ENCODE results near the gene OR2A25.
"Not testable (repeated sequence)": the region's sequence is repeated elsewhere in the genome, so short reads cannot be mapped to it uniquely, and the experiment has no call there.

OR2A25 gene

DNA sequence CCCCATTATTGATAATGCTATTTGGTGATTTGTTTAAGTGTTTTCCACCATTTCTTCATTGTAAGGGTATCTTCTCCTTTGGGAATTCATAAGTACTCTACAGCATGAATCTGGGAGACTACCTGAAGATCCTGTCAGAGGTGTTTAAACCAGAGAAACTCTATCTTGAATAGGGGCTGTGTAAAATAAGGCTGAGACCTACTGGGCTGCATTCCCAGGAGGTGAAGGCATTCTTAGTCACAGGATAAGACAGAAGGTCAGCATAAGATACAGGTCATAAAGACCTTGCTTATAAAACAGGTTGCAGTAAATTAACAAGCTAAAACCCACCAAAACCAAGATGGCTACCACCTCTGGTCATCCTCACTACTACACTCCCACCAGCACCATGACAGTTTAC lies 34.2 kb upstream of the OR2A25 start:
- H3K4me3 ChIP-seq (ENCODE audit: low read length), result no peak overlapping the region
- no peaks in the 10 kb centered on the region for H3K36me3 ChIP-seq (ENCODE audit: control insufficient read depth, low read depth, low read length)
- H3K27ac ChIP-seq (ENCODE audit: low read length), result no peak overlapping the region
- H3K9me3 ChIP-seq (ENCODE audit: control insufficient read depth, low read depth, low read length), result no peaks in the 10 kb centered on the region
- no peaks in the 10 kb centered on the region for H3K4me1 ChIP-seq (ENCODE audit: control insufficient read depth, low read depth, low read length)
- H3K9ac ChIP-seq (ENCODE audit: low read length), result no peak overlapping the region
- H3K27me3 ChIP-seq (ENCODE audit: control insufficient read depth, insufficient read depth, low read length), result no peaks in the 10 kb centered on the region

DNA sequence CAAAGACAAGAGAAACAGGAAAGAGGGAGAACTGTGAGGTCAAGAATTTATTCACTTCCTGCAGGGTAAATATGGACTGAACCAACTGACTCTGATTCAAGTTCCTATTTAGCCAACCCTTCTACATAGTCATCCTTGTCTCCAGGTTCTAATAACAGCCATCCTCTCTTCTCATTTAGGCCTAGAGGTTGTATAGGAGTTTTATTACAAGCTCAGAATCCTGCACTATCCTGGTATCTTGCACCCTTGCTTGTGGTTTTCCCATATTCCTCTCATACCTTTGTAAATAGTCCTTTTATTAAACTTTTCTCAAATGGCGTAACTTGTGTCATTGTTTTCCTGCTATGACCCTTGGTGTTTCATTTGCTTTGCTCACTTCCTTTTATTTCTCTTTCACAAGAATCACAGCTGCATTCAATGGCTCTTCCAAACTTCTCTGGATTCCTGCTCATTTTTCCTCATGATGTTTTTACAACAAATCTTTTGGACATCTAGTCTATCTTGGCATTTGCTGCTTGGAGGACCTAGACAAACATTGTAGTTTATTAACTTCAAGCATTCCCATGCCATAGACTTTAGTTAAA lies 33.2 kb upstream of the OR2A25 start:
- Histone ChIP-seq H3K9me3 (ENCODE audit: control insufficient read depth, low read depth, low read length) (no peaks in the 10 kb centered on the region), H3K9ac (ENCODE audit: low read length) (no peak overlapping the region), H3K27ac (ENCODE audit: low read length) (no peak overlapping the region), H3K36me3 (ENCODE audit: control insufficient read depth, low read depth, low read length) (no peaks in the 10 kb centered on the region), H3K4me3 (ENCODE audit: low read length) (no peak overlapping the region), H3K27me3 (ENCODE audit: control insufficient read depth, insufficient read depth, low read length) (no peaks in the 10 kb centered on the region), H3K4me1 (ENCODE audit: control insufficient read depth, low read depth, low read length) (no peaks in the 10 kb centered on the region)

DNA sequence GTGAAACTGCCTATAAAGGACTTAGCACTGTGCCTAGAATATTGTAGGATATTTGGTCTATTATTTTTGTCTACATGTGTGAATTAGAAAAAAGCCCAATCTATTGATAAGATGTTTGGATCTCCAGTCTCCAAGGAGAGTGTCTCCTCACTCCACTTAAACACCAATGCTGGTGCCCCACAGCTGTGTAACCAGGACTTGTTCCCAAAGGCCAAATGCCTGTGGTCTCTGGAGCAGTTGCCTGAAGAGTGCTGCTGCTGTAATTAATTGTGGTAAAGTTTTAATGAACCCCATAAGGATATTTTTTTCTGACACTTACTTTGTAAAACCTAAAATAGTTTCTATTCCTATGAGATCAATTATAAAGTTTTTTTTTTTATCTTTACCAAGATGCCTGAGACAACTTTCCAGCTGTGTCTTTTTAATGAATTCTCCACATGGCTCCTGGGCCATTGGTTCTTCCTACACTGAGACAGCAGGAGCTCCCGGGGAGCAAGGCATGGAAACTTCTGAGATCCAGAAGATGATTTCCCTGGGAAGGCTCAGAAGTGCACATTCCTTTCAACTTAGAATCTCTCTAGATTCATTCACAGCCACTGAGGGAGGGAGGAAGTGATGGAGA lies 32.1 kb upstream of the OR2A25 start:
- Histone ChIP-seq H3K9me3 (ENCODE audit: control insufficient read depth, low read depth, low read length) (no peaks in the 10 kb centered on the region), H3K27me3 (ENCODE audit: control insufficient read depth, insufficient read depth, low read length) (no peaks in the 10 kb centered on the region), H3K9ac (ENCODE audit: low read length) (no peak overlapping the region), H3K36me3 (ENCODE audit: control insufficient read depth, low read depth, low read length) (no peaks in the 10 kb centered on the region), H3K4me1 (ENCODE audit: control insufficient read depth, low read depth, low read length) (no peaks in the 10 kb centered on the region), H3K27ac (ENCODE audit: low read length) (no peak overlapping the region), H3K4me3 (ENCODE audit: low read length) (no peak overlapping the region)

DNA sequence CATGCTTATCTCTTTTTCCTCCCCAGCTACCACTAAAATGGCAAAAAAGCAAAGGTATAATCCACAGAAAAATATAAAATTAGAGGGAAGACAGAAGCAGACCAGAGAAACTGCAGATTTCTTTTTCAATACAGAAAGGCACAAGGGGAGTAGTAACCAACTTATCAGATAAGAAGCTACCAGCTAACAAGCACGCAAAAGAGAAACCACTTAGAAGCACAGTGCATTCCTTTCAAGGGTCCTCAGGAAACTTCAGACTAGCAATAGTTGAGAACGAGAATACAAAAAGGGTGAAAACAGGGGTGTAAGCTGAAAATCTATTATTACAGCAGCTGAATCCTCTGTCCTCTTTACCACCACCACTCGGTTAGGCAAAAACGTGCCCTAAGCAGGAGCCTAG lies 30.7 kb upstream of the OR2A25 start:
- Histone ChIP-seq H3K27ac (ENCODE audit: low read length) (no peak overlapping the region), H3K4me3 (ENCODE audit: low read length) (no peak overlapping the region), H3K27me3 (ENCODE audit: control insufficient read depth, insufficient read depth, low read length) (no peaks in the 10 kb centered on the region), H3K9ac (ENCODE audit: low read length) (no peak overlapping the region), H3K36me3 (ENCODE audit: control insufficient read depth, low read depth, low read length) (no peaks in the 10 kb centered on the region), H3K9me3 (ENCODE audit: control insufficient read depth, low read depth, low read length) (no peaks in the 10 kb centered on the region), H3K4me1 (ENCODE audit: control insufficient read depth, low read depth, low read length) (no peaks in the 10 kb centered on the region)

DNA sequence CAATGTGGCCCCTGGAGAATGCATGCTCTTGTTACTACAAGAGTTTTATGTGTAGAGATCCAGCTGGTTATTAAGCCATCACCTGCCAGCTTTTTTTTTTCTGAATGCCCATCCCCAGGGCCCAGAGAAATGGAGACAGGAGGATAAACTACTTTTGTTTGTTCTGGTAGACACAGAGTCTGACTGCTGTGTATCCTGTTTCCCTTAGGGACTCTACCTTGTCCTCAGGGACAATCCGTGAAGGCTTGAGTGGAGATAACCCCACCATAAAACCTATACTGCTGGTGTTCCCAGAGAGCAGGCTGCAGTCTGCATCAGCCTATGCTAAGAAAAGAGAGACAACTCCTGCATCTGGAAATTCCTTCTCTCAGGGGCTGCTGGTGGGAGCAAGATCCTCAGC lies 21.0 kb upstream of the OR2A25 start, which contains the start of gene OR2A5:
TSS of gene OR2A5 (plus strand) at position 301 of the 400 bp plus-strand sequence. CDS start 1,454 bp downstream, outside the sequence.
- H3K4me3 ChIP-seq (ENCODE audit: low read length), result no peak within 1 kb of the TSS
- H3K27me3 ChIP-seq (ENCODE audit: control insufficient read depth, insufficient read depth, low read length), result no peaks in the 10 kb centered on the region
- no peaks in the 10 kb centered on the region for H3K9me3 ChIP-seq (ENCODE audit: control insufficient read depth, low read depth, low read length)
- H3K36me3 ChIP-seq (ENCODE audit: control insufficient read depth, low read depth, low read length), result no peaks in the 10 kb centered on the region
- no peak within 1 kb of the TSS for H3K27ac ChIP-seq (ENCODE audit: low read length)
- H3K9ac ChIP-seq (ENCODE audit: low read length), result no peak within 1 kb of the TSS
- no peaks in the 10 kb centered on the region for H3K4me1 ChIP-seq (ENCODE audit: control insufficient read depth, low read depth, low read length)

DNA sequence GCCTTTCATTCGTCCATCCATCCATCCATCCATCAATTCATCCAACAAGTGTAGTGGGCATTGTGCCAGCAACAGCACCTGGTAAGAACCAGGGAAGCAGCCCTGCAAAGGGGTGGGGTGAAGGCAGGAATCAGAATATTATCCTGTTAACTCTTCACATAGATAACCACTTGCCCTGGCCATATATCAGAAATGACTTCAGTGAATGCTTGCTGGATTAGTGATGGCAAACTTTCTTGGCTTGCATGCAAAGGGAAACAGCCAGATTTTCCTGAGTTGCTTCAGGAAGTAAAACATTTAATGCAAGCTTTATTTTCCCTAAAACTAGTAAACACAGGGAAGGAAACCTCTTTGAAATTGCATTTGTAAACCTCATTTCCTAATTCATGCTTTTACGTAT lies 20.1 kb upstream of the OR2A25 start:
- no peak overlapping the region for H3K9ac ChIP-seq (ENCODE audit: low read length)
- no peaks in the 10 kb centered on the region for H3K27me3 ChIP-seq (ENCODE audit: control insufficient read depth, insufficient read depth, low read length)
- H3K36me3 ChIP-seq (ENCODE audit: control insufficient read depth, low read depth, low read length), result no peaks in the 10 kb centered on the region
- no peak overlapping the region for H3K27ac ChIP-seq (ENCODE audit: low read length)
- no peaks in the 10 kb centered on the region for H3K9me3 ChIP-seq (ENCODE audit: control insufficient read depth, low read depth, low read length)
- H3K4me3 ChIP-seq (ENCODE audit: low read length), result no peak overlapping the region
- H3K4me1 ChIP-seq (ENCODE audit: control insufficient read depth, low read depth, low read length), result no peaks in the 10 kb centered on the region

DNA sequence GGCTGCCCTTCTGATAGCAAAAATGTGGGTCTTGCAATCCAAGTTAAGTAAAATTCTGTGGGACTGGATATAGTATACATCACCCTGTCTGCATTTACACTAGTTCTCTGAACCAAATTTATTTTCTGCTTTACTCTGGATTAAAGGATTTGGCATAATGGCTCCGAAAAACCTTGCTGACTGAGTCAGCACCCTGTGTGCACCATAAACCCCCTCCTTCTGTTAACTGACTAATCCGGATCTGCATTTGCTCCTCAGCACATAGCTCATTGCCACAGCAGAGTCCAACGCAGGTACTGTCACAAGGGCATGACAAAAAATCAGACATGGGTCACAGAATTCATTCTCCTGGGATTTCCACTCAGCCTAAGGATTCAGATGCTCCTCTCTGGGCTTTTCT lies 19.5 kb upstream of the OR2A25 start:
- no peaks in the 10 kb centered on the region for H3K9me3 ChIP-seq (ENCODE audit: control insufficient read depth, low read depth, low read length)
- no peak overlapping the region for H3K27ac ChIP-seq (ENCODE audit: low read length)
- H3K36me3 ChIP-seq (ENCODE audit: control insufficient read depth, low read depth, low read length), result no peaks in the 10 kb centered on the region
- H3K4me3 ChIP-seq (ENCODE audit: low read length), result no peak overlapping the region
- no peak overlapping the region for H3K9ac ChIP-seq (ENCODE audit: low read length)
- H3K27me3 ChIP-seq (ENCODE audit: control insufficient read depth, insufficient read depth, low read length), result no peaks in the 10 kb centered on the region
- H3K4me1 ChIP-seq (ENCODE audit: control insufficient read depth, low read depth, low read length), result no peaks in the 10 kb centered on the region

DNA sequence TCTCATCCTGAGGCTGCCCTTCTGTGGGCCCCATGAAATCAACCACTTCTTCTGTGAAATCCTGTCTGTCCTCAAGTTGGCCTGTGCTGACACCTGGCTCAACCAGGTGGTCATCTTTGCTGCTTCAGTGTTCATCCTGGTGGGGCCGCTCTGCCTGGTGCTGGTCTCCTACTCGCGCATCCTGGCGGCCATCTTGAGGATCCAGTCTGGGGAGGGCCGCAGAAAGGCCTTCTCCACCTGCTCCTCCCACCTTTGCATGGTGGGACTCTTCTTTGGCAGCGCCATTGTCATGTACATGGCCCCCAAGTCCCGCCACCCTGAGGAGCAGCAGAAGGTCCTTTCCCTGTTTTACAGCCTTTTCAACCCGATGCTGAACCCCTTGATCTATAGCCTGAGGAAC lies 18.7 kb upstream of the OR2A25 start:
- not testable (repeated sequence) for H3K27me3 ChIP-seq (ENCODE audit: control insufficient read depth, insufficient read depth, low read length); H3K27ac ChIP-seq (ENCODE audit: low read length); H3K9me3 ChIP-seq (ENCODE audit: control insufficient read depth, low read depth, low read length); H3K9ac ChIP-seq (ENCODE audit: low read length); H3K4me3 ChIP-seq (ENCODE audit: low read length); H3K4me1 ChIP-seq (ENCODE audit: control insufficient read depth, low read depth, low read length); H3K36me3 ChIP-seq (ENCODE audit: control insufficient read depth, low read depth, low read length)

DNA sequence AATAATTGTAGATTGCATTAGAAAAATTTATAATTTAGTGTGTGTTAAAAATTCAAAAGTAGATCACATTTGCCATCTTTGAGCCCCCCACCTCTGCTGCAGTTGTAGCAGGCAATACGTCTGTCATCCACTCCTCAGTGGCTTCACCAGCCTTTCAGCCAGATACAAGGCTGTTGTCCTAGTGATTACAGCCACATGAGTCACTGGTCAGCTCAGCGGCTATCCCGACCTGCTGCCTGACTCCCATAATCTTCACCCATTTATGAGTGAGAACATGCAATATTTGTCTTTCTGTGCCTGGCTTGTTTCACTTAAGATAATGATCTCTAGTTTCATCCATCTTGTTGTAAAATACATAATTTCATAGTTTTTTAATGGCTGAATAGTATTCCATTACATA lies 11.7 kb upstream of the OR2A25 start:
- no peak overlapping the region for H3K27ac ChIP-seq (ENCODE audit: low read length)
- no peaks in the 10 kb centered on the region for H3K4me1 ChIP-seq (ENCODE audit: control insufficient read depth, low read depth, low read length)
- no peaks in the 10 kb centered on the region for H3K9me3 ChIP-seq (ENCODE audit: control insufficient read depth, low read depth, low read length)
- no peaks in the 10 kb centered on the region for H3K36me3 ChIP-seq (ENCODE audit: control insufficient read depth, low read depth, low read length)
- no peak overlapping the region for H3K4me3 ChIP-seq (ENCODE audit: low read length)
- H3K27me3 ChIP-seq (ENCODE audit: control insufficient read depth, insufficient read depth, low read length), result no peaks in the 10 kb centered on the region
- H3K9ac ChIP-seq (ENCODE audit: low read length), result no peak overlapping the region

DNA sequence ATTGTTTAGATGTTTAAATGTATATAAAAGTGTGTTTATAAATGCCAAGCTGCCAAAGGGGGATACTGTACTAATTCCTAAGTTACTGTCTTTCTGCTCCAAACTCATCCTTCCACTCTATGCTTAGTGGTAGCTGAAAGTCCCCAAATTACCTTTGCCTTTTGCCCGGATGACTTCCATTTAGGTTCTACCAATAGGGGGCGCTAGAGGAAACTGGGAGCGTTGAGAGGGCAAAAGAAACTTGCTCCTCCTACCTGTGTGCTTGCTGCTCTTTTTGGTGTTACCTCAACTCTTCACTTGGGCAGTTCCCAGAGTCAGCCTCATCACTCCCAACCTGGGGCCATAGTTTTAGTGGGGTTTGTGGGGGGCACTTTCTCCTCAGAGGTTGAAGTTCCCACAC lies 5.9 kb upstream of the OR2A25 start:
- H3K4me3 ChIP-seq (ENCODE audit: low read length), result no peak overlapping the region
- H3K27ac ChIP-seq (ENCODE audit: low read length), result no peak overlapping the region
- H3K4me1 ChIP-seq (ENCODE audit: control insufficient read depth, low read depth, low read length), result no peaks in the 10 kb centered on the region
- no peak overlapping the region for H3K9ac ChIP-seq (ENCODE audit: low read length)
- H3K36me3 ChIP-seq (ENCODE audit: control insufficient read depth, low read depth, low read length), result no peaks in the 10 kb centered on the region
- no peaks in the 10 kb centered on the region for H3K9me3 ChIP-seq (ENCODE audit: control insufficient read depth, low read depth, low read length)
- no peaks in the 10 kb centered on the region for H3K27me3 ChIP-seq (ENCODE audit: control insufficient read depth, insufficient read depth, low read length)

DNA sequence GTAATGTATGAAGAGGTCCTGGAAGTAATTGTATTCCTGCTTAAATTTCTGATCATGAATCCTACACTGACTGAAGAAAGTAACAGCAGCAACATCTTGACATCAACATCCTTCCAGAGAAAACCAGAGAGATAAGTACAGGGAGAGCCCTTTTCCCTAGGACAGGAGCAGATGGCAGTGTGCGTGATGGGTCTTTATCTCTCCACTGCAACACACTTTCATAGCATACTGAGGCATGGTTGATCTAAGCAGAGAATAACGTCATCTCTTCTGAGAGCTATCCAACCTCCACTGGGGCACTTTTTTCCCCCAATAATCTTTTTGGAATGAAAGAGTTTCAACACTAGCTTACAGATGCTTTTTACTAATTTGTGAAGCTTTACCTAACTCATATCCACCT lies 342 bp downstream of the OR2A25 start:
- Histone ChIP-seq H3K27ac (ENCODE audit: low read length) (no peak overlapping the region), H3K4me1 (ENCODE audit: control insufficient read depth, low read depth, low read length) (no peaks in the 10 kb centered on the region), H3K9ac (ENCODE audit: low read length) (no peak overlapping the region), H3K27me3 (ENCODE audit: control insufficient read depth, insufficient read depth, low read length) (no peaks in the 10 kb centered on the region), H3K9me3 (ENCODE audit: control insufficient read depth, low read depth, low read length) (no peaks in the 10 kb centered on the region), H3K36me3 (ENCODE audit: control insufficient read depth, low read depth, low read length) (no peaks in the 10 kb centered on the region), H3K4me3 (ENCODE audit: low read length) (no peak overlapping the region)

DNA sequence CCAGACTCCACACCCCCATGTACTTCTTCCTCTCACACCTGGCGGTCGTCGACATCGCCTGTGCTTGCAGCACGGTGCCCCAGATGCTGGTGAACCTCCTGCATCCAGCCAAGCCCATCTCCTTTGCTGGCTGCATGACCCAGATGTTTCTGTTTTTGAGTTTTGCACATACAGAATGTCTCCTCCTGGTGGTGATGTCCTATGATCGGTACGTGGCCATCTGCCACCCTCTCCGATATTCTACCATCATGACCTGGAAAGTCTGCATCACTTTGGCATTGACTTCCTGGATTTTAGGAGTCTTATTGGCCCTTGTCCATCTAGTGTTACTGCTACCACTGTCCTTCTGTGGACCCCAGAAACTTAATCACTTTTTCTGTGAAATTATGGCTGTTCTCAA lies 4.8 kb downstream of the OR2A25 start:
- Histone ChIP-seq H3K4me1 (ENCODE audit: control insufficient read depth, low read depth, low read length) (no peaks in the 10 kb centered on the region), H3K4me3 (ENCODE audit: low read length) (no peak overlapping the region), H3K36me3 (ENCODE audit: control insufficient read depth, low read depth, low read length) (no peaks in the 10 kb centered on the region), H3K27me3 (ENCODE audit: control insufficient read depth, insufficient read depth, low read length) (no peaks in the 10 kb centered on the region), H3K27ac (ENCODE audit: low read length) (no peak overlapping the region), H3K9me3 (ENCODE audit: control insufficient read depth, low read depth, low read length) (no peaks in the 10 kb centered on the region), H3K9ac (ENCODE audit: low read length) (no peak overlapping the region)
